22Rv1 (cell line): Measurements from ENCODE around the gene BIN1.

Source experiments
- CTCF ChIP-seq: fragments of 450-650 bp; IDR thresholded peaks from 2 replicates; pipeline ENCODE4 v1.5.1; 2017; ENCODE audit warnings: mild to moderate bottlenecking
- ZFX ChIP-seq: fragments of 450-650 bp; IDR thresholded peaks from 2 replicates; pipeline ENCODE4 v1.6.1; 2017; ENCODE audit warnings: antibody characterized with exemption, borderline replicate concordance

DNA sequence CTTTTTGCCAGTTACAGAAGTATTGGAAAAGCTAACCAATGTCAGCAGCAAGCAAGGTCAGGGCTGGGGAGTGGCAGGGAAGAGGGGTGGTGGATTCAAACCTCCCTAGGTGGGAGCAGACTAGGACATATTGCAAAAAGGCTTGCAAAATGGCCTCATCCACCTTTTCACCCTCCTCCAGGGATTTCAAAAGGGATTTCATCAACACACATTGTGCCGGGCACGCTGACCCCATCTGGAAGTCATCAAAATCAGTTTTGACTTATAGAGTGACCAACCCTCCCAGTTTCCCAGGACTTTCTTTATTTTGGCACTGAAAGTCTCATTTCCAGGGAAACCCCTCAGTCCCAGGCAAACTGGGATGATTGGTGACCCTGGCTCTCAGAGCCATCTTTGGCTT, 94.7 kb downstream of the BIN1 start:
- TF ChIP-seq CTCF = no peak
- TF ChIP-seq ZFX = no peak
